ENCODE results near the gene MMP10.

GRCh38 chr11:102727890-102728289 is 52.5 kb downstream of the MMP10 start:
- TF ChIP-seq CTCF (IDR thresholded peaks at IDR 0.05 in 8 of 11, conservative IDR thresholded peaks at IDR 0.05 in 3 of 11), result no peak
- no peak for TF ChIP-seq POLR2AphosphoS5 (IDR thresholded peaks at IDR 0.05)
